ENCODE measurements around the gene MAP2. TPM values are rescaled to one million over a fixed set of nuclear protein-coding genes. Genes with fewer than 3 reads are reported as not detected.
A peak's percentile ranks its signal among the peaks of the same experiment; 100 is the strongest.

Gene MAP2
- total and polyA plus RNA-seq, 2 of the 13 experiments (the other 11 are each of a cell fraction or from before 2014, with no cell fraction given), result 0.08 TPM; not detected in 1

DNA sequence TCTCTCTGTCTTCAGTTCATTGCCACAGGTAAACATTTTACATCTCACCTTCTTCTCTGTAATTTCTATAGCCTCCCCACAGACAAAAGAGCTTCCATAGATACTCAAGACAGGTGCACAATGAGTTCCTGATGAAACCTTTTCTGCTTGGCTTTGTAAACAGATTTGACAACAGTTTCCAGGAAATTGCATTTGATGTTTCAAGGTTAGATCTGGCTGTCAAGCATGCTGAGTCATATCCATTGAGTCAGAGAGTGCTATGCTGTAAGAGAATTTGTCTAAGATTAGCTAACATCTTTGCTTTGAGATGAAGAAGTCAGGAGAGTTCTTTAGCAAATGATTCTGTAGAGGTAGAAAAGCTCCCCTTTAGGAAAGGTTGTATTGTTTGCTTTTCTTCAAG, 40.6 kb upstream of the MAP2 start (continued):
- TF ChIP-seq, protein P1, sequence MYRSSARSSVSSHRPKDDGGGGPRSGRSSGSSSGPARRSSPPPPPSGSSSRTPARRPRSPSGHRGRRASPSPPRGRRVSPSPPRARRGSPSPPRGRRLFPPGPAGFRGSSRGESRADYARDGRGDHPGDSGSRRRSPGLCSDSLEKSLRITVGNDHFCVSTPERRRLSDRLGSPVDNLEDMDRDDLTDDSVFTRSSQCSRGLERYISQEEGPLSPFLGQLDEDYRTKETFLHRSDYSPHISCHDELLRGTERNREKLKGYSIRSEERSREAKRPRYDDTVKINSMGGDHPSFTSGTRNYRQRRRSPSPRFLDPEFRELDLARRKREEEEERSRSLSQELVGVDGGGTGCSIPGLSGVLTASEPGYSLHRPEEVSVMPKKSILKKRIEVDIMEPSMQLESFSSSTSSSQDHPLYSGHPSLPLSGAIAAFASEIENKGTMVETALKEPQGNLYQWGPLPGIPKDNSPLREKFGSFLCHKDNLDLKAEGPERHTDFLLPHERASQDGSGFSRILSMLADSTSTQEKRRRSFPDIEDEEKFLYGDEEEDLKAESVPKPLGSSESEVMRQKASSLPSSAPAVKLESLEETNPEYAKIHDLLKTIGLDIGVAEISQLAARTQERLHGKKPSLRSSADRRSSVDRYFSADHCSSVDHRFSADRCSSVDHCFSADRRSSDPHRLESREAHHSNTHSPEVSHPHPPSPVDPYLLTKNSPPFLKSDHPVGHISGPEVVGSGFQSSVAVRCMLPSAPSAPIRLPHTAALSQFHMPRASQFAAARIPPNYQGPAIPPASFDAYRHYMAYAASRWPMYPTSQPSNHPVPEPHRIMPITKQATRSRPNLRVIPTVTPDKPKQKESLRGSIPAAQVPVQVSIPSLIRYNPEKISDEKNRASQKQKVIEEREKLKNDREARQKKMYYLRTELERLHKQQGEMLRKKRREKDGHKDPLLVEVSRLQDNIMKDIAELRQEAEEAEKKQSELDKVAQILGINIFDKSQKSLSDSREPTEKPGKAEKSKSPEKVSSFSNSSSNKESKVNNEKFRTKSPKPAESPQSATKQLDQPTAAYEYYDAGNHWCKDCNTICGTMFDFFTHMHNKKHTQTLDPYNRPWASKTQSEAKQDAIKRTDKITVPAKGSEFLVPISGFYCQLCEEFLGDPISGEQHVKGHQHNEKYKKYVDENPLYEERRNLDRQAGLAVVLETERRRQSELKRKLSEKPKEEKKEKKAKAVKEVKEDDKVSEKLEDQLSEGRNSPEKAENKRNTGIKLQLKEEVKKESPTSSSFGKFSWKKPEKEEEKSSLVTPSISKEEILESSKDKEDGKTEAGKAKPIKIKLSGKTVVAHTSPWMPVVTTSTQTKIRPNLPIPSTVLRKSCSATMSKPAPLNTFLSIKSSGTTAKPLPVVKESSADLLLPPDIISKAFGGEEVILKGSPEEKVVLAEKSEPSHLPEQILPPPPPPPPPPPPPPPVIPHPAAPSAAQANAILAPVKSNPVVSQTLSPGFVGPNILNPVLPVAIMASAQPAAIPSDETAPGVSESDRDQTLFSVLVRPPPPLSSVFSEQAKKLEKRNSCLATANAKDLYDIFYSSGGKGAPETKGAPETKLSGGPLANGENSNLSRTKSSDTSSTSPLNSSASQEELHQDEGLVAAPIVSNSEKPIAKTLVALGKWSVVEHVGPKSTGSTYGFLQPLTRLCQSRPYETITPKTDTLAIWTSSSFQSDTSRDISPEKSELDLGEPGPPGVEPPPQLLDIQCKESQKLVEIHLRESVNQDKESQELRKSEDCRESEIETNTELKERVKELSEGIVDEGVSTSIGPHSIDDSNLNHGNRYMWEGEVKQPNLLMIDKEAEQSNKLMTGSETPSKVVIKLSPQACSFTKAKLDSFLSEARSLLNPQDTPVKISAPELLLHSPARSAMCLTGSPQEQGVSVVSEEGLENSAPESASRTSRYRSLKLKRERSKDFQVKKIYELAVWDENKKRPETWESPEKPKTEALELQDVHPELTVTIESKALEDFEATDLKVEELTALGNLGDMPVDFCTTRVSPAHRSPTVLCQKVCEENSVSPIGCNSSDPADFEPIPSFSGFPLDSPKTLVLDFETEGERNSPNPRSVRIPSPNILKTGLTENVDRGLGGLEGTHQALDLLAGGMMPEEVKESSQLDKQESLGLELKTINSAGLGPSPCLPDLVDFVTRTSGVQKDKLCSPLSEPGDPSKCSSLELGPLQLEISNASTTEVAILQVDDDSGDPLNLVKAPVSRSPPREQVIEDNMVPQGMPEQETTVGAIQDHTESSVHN (CRISPR knock-in tag; IDR thresholded peaks at IDR 0.05), result no peak
- TF ChIP-seq TCF7 (IDR thresholded peaks at IDR 0.05; ENCODE audit: low read depth), result peak; percentile 49; the same call in 1 of the 2 replicates
- TF ChIP-seq, protein P2, sequence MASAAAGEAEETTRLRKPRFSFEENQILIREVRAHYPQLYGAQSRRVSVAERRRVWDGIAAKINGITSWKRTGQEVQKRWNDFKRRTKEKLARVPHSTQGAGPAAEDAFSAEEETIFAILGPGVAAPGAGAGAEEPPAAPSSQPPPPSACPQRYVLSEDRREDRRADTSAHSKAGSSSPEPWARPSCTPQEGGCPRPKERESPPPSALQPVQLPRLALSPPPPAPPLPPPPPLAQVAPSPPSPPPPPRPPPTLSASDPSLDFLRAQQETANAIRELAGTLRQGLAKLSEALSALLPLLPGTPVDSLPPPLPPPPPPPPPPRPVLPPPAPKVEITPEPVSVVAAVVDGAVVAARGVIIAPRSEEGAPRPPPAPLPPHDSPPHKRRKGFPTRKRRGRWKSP (CRISPR knock-in tag; IDR thresholded peaks at IDR 0.05), result no peak
- TF ChIP-seq, protein P3, sequence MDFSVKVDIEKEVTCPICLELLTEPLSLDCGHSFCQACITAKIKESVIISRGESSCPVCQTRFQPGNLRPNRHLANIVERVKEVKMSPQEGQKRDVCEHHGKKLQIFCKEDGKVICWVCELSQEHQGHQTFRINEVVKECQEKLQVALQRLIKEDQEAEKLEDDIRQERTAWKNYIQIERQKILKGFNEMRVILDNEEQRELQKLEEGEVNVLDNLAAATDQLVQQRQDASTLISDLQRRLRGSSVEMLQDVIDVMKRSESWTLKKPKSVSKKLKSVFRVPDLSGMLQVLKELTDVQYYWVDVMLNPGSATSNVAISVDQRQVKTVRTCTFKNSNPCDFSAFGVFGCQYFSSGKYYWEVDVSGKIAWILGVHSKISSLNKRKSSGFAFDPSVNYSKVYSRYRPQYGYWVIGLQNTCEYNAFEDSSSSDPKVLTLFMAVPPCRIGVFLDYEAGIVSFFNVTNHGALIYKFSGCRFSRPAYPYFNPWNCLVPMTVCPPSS (IDR thresholded peaks at IDR 0.05), result no peak
- 0 out of 2 replicates have a peak, but pooled peaks have one; percentile 35 for TF ChIP-seq RARA (CRISPR knock-in tag; IDR thresholded peaks at IDR 0.05)
- no peak for TF ChIP-seq RBFOX2 (IDR thresholded peaks at IDR 0.05; ENCODE audit: low read depth, low read length)
- TF ChIP-seq, protein P4, sequence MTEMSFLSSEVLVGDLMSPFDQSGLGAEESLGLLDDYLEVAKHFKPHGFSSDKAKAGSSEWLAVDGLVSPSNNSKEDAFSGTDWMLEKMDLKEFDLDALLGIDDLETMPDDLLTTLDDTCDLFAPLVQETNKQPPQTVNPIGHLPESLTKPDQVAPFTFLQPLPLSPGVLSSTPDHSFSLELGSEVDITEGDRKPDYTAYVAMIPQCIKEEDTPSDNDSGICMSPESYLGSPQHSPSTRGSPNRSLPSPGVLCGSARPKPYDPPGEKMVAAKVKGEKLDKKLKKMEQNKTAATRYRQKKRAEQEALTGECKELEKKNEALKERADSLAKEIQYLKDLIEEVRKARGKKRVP (CRISPR knock-in tag; IDR thresholded peaks at IDR 0.05), result peak in 1 of 2 experiments; percentile 95; a peak in 2 of 4 replicates
- peak; percentile 53 for TF ChIP-seq BCL6 (CRISPR knock-in tag; IDR thresholded peaks at IDR 0.05)
- TF ChIP-seq, protein P5, sequence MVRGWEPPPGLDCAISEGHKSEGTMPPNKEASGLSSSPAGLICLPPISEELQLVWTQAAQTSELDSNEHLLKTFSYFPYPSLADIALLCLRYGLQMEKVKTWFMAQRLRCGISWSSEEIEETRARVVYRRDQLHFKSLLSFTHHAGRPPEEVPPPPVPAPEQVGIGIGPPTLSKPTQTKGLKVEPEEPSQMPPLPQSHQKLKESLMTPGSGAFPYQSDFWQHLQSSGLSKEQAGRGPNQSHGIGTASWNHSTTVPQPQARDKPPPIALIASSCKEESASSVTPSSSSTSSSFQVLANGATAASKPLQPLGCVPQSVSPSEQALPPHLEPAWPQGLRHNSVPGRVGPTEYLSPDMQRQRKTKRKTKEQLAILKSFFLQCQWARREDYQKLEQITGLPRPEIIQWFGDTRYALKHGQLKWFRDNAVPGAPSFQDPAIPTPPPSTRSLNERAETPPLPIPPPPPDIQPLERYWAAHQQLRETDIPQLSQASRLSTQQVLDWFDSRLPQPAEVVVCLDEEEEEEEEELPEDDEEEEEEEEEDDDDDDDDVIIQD (CRISPR knock-in tag; IDR thresholded peaks at IDR 0.05; ENCODE audit: low read depth), result no peak
- TF ChIP-seq JUNB (CRISPR knock-in tag; IDR thresholded peaks at IDR 0.05; ENCODE audit: borderline replicate concordance), result no peak
- no peak for TF ChIP-seq ZNF567 (CRISPR knock-in tag; IDR thresholded peaks at IDR 0.05; ENCODE audit: borderline replicate concordance)
- TF ChIP-seq, protein P6, sequence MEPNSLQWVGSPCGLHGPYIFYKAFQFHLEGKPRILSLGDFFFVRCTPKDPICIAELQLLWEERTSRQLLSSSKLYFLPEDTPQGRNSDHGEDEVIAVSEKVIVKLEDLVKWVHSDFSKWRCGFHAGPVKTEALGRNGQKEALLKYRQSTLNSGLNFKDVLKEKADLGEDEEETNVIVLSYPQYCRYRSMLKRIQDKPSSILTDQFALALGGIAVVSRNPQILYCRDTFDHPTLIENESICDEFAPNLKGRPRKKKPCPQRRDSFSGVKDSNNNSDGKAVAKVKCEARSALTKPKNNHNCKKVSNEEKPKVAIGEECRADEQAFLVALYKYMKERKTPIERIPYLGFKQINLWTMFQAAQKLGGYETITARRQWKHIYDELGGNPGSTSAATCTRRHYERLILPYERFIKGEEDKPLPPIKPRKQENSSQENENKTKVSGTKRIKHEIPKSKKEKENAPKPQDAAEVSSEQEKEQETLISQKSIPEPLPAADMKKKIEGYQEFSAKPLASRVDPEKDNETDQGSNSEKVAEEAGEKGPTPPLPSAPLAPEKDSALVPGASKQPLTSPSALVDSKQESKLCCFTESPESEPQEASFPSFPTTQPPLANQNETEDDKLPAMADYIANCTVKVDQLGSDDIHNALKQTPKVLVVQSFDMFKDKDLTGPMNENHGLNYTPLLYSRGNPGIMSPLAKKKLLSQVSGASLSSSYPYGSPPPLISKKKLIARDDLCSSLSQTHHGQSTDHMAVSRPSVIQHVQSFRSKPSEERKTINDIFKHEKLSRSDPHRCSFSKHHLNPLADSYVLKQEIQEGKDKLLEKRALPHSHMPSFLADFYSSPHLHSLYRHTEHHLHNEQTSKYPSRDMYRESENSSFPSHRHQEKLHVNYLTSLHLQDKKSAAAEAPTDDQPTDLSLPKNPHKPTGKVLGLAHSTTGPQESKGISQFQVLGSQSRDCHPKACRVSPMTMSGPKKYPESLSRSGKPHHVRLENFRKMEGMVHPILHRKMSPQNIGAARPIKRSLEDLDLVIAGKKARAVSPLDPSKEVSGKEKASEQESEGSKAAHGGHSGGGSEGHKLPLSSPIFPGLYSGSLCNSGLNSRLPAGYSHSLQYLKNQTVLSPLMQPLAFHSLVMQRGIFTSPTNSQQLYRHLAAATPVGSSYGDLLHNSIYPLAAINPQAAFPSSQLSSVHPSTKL (CRISPR knock-in tag; IDR thresholded peaks at IDR 0.05), result peak; percentile 67; the same call in 1 of the 2 replicates

All from HepG2 (cell line).